Occipital lobe (tissue), 2 donors: ENCODE measurements around the gene SP100. TPM values are rescaled to one million over a fixed set of nuclear protein-coding genes. Genes with fewer than 3 reads are reported as not detected.

Source experiments
- small RNA-seq: library from RNA; depleted of rRNA; stranded (forward); fragments of <200 nt; gene quantifications from one replicate; pipeline ENCODE3, GENCODE V24; 2014
- total RNA-seq: library from RNA; depleted of rRNA; stranded (reverse); fragments of >200 nt; gene quantifications from one replicate; pipeline ENCODE4 v1.2.3, GENCODE V29; 2014

The SP100 gene
- total RNA-seq, 1 donor from 2014 or later = 4.8 TPM

Small RNA genes within 50 kb of the gene (small RNA-seq; reads per million reads assigned to genes)
- gene HMGB1P3 = not detected
- not detected for gene RN7SL834P
- gene RNU6-451P = not detected

Other genes with a start within 250 kb of the SP100 start
- 1.2 TPM for gene SP110, start 196.2 kb upstream of the SP100 start, total RNA-seq
- 1.1 TPM for gene SP140, start 190.5 kb upstream of the SP100 start, total RNA-seq
- gene SP140L, start 89.0 kb upstream of the SP100 start, total RNA-seq = 0.47 TPM